GM19193 (cell line): ENCODE measurements around the gene RRP1.

Source experiments
- POLR2A ChIP-seq: IDR thresholded peaks from 4 replicates; pipeline ENCODE4 v1.6.1; 2011; ENCODE audit not compliant: insufficient read depth, insufficient read length; ENCODE audit errors: extremely low read depth

The RRP1 gene

GRCh38 chr21:43779660-43780059, 9.7 kb upstream of the RRP1 start:
- no peak for TF ChIP-seq POLR2A

- no peak for TF ChIP-seq POLR2A
These were observed 7.5 kb upstream of the RRP1 start for GRCh38 chr21:43781846-43782245.

GRCh38 chr21:43782431-43783097, 6.8 kb upstream of the RRP1 start:
- no peak for TF ChIP-seq POLR2A

DNA sequence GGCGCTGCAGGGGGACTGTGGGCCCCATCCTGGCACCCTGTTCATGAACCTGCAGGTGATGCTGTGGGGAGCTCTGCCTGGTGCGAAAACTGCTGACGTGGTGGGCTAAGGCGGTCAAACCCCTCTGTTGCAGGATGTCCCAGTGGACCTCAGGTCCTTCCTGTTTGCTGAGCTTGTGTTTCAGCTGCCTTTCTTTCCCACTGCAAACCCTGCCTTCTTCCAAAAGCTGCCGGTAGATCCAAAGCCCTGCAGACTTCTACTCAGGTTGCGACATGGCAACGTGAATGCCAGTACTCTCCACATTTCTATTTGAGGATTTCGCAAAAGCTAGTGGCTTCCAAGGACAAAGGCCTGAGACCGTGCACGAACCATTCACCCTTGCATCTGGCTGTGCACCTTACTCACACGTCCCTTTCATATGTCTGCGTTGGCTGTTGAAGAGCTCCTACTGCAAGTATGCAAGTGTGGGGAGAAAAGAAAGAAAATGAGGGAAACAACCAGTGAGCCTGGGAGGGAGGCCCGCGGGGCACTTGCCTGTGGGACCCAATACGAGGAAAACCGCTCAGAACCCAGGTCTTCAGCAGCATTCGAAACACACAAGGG, 6.2 kb upstream of the RRP1 start:
- no peak for TF ChIP-seq POLR2A

DNA sequence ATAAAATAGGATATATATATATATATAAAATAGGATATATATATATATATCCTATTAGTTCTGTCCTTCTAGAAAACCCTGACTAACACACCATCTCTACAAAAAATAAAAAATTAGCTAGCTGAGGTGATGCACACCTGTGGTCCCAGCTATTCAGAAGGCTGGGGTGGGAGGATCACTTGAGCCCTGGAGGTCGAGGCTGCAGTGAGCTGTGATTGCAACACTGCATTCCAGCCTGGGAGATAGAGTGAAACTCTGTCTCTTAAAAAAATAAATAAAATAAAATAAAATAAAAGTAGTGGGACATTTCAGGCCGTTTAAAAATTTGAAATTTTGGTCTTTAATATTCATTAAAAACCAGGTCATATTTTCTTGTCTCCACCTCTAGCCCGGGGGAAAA, 4.2 kb upstream of the RRP1 start:
- TF ChIP-seq POLR2A = no peak

DNA sequence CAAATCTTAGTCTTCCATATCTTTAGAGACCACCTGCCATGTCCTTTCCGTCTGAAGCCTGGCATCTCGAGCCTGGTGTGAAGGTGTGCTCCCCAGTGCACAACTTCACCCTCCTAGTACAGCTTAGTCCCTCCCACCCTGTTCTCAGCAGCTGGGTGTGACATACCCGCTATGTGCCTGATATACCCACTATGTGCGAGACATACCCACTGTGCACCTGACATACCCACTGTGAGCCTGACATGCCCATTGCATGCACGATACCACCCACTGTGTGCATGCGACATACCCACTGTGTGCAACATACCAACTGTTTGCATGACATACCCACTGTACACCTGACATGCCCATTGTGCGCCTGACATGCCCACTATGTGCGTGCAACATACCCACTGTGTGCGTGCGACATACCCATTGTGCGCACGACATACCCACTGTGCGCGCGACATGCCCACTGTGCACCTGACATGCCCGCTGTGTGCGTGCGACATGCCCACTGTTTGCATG, 3.0 kb upstream of the RRP1 start:
- TF ChIP-seq POLR2A = no peak

- no peak for TF ChIP-seq POLR2A
These were observed 2.5 kb upstream of the RRP1 start for GRCh38 chr21:43786807-43787440.

GRCh38 chr21:43790010-43790524, 690 bp downstream of the RRP1 start:
- no peak for TF ChIP-seq POLR2A

- TF ChIP-seq POLR2A = no peak
These were observed 3.0 kb downstream of the RRP1 start for GRCh38 chr21:43792406-43792805.

DNA sequence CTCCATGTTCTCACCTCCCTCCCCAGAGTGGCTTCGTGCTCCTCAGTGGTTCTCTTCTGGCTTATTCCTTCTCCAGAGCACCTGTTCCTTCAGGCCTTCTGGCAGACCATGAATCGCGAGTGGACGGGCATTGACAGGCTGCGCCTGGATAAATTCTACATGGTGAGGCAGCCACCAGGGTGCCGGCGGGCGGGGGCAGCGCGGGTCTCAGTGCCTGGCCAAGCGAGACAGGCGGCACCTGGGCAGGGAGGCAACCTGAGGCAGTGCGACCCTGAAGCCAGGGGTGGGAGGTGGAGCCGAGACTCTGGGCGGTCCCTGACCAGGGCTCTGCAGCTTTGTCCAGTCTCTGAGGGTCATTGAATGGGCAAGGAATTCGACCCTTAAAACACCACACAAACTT, 3.9 kb downstream of the RRP1 start:
- no peak for TF ChIP-seq POLR2A

DNA sequence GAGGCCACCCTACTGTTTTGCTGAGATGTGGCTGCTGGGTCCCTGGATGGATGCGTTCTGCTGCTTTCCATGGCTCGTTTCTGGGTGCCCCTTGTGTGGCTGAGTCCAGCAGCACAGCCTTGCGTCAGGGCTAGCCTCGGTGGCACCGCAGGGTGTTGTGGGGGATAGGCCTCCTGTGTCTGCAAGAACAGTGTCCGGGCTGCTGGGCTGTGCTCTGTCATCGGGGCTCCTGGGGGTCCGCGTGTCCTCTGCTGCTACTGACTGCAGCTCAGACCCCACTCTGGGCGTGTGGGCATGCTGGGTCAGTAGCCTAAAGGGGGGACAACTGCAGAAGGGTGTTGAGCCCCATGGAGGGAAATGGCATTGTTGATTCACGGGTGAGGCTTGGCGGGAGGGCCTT, 4.9 kb downstream of the RRP1 start:
- TF ChIP-seq POLR2A = no peak

GRCh38 chr21:43794857-43795256, 5.5 kb downstream of the RRP1 start:
- TF ChIP-seq POLR2A = no peak

DNA sequence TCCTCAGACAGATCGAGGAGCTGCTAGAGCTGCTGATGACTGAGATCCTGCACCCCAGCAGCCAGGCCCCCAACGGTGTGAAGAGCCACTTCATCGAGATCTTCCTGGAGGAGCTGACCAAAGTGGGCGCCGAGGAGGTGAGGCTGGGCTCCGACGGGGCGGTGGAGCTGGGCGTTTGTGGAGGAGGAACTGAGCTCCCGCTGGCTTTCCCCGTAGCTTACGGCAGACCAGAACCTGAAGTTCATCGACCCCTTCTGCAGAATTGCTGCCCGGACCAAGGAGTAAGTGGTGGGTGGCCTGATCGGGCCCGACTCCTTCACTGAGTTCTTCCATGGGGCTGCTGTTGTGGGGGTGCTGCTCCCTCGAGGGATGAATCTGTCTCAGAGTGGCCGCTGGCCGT, 8.0 kb downstream of the RRP1 start:
- TF ChIP-seq POLR2A = no peak

DNA sequence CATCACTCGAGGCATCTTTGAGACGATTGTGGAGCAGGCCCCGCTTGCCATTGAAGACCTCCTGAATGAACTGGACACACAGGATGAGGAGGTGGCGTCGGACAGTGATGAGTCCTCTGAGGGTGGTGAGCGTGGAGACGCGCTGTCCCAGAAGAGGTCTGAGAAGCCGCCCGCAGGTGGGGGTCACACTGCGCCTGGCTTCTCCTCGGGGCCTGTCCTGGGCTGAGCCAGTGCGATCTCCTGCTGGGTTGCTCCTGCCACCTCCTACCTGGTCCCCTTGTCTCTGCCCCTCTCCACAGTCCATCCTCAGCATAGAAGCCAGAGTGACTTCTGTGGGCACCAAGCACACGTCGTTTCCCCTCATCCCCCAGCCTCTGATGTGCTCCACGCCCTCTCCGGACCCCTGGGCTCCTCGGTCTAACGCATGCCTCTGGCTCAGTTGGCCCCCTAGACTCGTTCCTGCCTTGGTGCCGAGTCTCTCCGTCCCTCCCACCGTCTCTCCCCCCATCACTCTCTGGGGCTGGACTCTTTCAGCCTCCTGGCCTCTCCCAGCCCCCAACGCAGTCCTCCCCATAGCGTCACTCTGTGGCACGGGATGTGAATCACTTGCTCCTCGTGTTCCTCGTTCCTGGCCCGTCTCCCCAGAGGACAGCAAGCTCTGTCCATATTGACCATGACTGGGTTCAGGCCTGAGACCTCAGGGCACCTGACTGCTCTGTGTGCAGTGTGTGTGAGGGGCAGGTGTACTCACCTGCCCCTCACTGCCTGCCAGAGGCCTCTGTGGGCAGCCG, 8.7 kb downstream of the RRP1 start:
- no peak for TF ChIP-seq POLR2A

DNA sequence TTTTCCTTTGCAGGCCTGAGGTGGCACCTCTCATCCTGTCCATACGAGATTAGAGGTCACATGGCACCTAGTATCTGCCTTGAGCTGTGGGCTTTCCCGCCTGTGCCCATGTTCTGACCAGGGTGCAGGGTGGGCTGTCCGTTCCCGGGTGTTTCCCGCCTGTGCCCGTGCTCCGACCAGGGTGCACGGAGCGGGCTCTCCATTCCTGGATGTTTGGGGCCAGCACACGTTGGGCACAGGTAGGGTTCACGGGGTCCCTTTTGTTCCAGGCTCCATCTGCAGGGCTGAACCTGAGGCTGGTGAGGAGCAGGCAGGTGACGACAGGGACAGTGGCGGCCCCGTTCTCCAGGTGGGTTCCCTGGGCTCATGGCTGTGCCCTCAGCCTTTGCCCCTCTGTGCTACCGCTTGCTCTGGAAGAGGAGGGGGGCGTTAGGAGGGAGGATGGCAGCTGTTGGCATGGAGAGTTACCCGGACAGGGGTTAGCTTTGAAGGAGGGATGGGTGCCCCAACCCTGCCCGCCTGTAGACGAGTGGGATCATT, 10.0 kb downstream of the RRP1 start:
- no peak for TF ChIP-seq POLR2A
